Activated CD4-positive, alpha-beta T cell treated with anti-CD3 and anti-CD28 coated beads, Interleukin-2, Interleukin-6, amounts not matched to agents 100 ng/mL and 50 ng/mL, durations not matched to agents 16 hours and 8 hours (primary cell): ENCODE results near the gene PGLYRP1.

ENCODE experiments used
- DNase-seq: peaks from one replicate; pipeline ENCODE4 v3.0.0-alpha.2; 2020

PGLYRP1 gene

GRCh38 chr19:46022431-46023310, at the start of gene PGLYRP1:
PGLYRP1 (minus strand) TSS chr19:46023053; CDS start chr19:46023021, 32 bp downstream.
- no peak for DNase-seq

GRCh38 chr19:46069806-46070341, 47.0 kb upstream of the PGLYRP1 start:
- no peak for DNase-seq

GRCh38 chr19:46068345-46069258, 45.7 kb upstream of the PGLYRP1 start:
- DNase-seq = no peak

- no peak for DNase-seq
Observed at GRCh38 chr19:46067691-46068090, 44.8 kb upstream of the PGLYRP1 start.

- no peak for DNase-seq
Observed at GRCh38 chr19:46066471-46066870, 43.6 kb upstream of the PGLYRP1 start.

- DNase-seq = no peak
Observed at GRCh38 chr19:46065486-46066071, 42.7 kb upstream of the PGLYRP1 start.

- DNase-seq = no peak
Observed at GRCh38 chr19:46063201-46063600, 40.3 kb upstream of the PGLYRP1 start.

- DNase-seq = no peak
Observed at GRCh38 chr19:46060012-46060411, 37.2 kb upstream of the PGLYRP1 start.

- DNase-seq = no peak
Observed at GRCh38 chr19:46058778-46059177, 35.9 kb upstream of the PGLYRP1 start.

- no peak for DNase-seq
Observed at GRCh38 chr19:46056536-46056935, 33.7 kb upstream of the PGLYRP1 start.

- no peak for DNase-seq
Observed at GRCh38 chr19:46052896-46053295, 30.0 kb upstream of the PGLYRP1 start.

GRCh38 chr19:46049597-46049996, 26.7 kb upstream of the PGLYRP1 start:
- no peak for DNase-seq

GRCh38 chr19:46043519-46043918, 20.7 kb upstream of the PGLYRP1 start:
- DNase-seq = no peak

GRCh38 chr19:46042252-46042883, 19.5 kb upstream of the PGLYRP1 start:
- no peak for DNase-seq

GRCh38 chr19:46040952-46041500, 18.2 kb upstream of the PGLYRP1 start, which contains the start of gene IGFL4:
IGFL4 (minus strand) TSS chr19:46041002; CDS start chr19:46040962, 40 bp downstream.
- DNase-seq = no peak

GRCh38 chr19:46040125-46040524, 17.3 kb upstream of the PGLYRP1 start:
- DNase-seq = no peak

GRCh38 chr19:46036744-46037128, 13.9 kb upstream of the PGLYRP1 start:
- no peak for DNase-seq

GRCh38 chr19:46035986-46036743, 13.3 kb upstream of the PGLYRP1 start:
- no peak for DNase-seq

GRCh38 chr19:46035546-46035945, 12.7 kb upstream of the PGLYRP1 start:
- no peak for DNase-seq

- DNase-seq = no peak
Observed at GRCh38 chr19:46033401-46033800, 10.5 kb upstream of the PGLYRP1 start.

- DNase-seq = no peak
Observed at GRCh38 chr19:46032597-46033025, 9.8 kb upstream of the PGLYRP1 start.
